Loucy (cell line): Measurements from ENCODE around the gene DLK2.

Experiments used
- H2AFZ ChIP-seq: fragments of 200-600 bp; sonication (generic); 2 replicates; pipeline ENCODE4 v1.6.0; 2016; ENCODE audit warnings: antibody characterized with exemption, mild to moderate bottlenecking, low read length, moderate library complexity
- H3F3A ChIP-seq: fragments of 200-600 bp; 2 replicates; pipeline ENCODE4 v1.6.0; 2016; ENCODE audit warnings: antibody characterized with exemption, low read depth, mild to moderate bottlenecking
- H3K27me3 ChIP-seq: fragments of 200-600 bp; sonication (generic); 2 replicates; pipeline ENCODE4 v1.6.1; 2014; ENCODE audit warnings: low read length, mild to moderate bottlenecking; ENCODE audit not compliant: insufficient read depth, poor library complexity, severe bottlenecking
- H3K36me3 ChIP-seq: fragments of 200-600 bp; sonication (generic); 2 replicates; pipeline ENCODE4 v1.6.1; 2016; ENCODE audit warnings: low read length; ENCODE audit not compliant: insufficient read depth
- H3K4me1 ChIP-seq: fragments of 200-600 bp; sonication (generic); 2 replicates; pipeline ENCODE4 v1.5.1; 2014; ENCODE audit warnings: low read length, mild to moderate bottlenecking; ENCODE audit not compliant: insufficient read depth, poor library complexity, severe bottlenecking
- H3K4me2 ChIP-seq: fragments of 200-600 bp; sonication (generic); 2 replicates; pipeline ENCODE4 v1.6.0; 2014; ENCODE audit warnings: antibody characterized with exemption, low read length, low read depth, mild to moderate bottlenecking; ENCODE audit not compliant: poor library complexity, severe bottlenecking
- H3K4me3 ChIP-seq: fragments of 200-600 bp; sonication (generic); 2 replicates; pipeline ENCODE4 v1.5.1; 2014; ENCODE audit warnings: low read length, mild to moderate bottlenecking, mixed read lengths; ENCODE audit not compliant: poor library complexity, severe bottlenecking
- H3K79me2 ChIP-seq: fragments of 200-600 bp; sonication (generic); 2 replicates; pipeline ENCODE4 v1.6.1; 2014; ENCODE audit warnings: low read length; ENCODE audit not compliant: insufficient read depth
- H3K9ac ChIP-seq: fragments of 200-600 bp; sonication (generic); 2 replicates; pipeline ENCODE4 v1.6.0; 2014; ENCODE audit warnings: mild to moderate bottlenecking, low read depth, low read length, moderate library complexity; ENCODE audit not compliant: poor library complexity, severe bottlenecking
- H3K9me2 ChIP-seq: fragments of 200-600 bp; sonication (generic); replicated peaks from 2 replicates; pipeline ENCODE4 v1.6.1; 2016; ENCODE audit warnings: low read depth, low read length, mixed read lengths
- H3K9me3 ChIP-seq: fragments of 200-600 bp; sonication (generic); 2 replicates; pipeline ENCODE4 v1.6.1; 2014; ENCODE audit warnings: mild to moderate bottlenecking, antibody characterized with exemption, low read length, low read depth; ENCODE audit not compliant: insufficient read depth
- H4K20me1 ChIP-seq: fragments of 200-600 bp; sonication (generic); 2 replicates; pipeline ENCODE4 v1.6.0; 2014; ENCODE audit warnings: antibody characterized with exemption, low read length, mild to moderate bottlenecking; ENCODE audit not compliant: insufficient read depth, poor library complexity, severe bottlenecking
- CTCF ChIP-seq: fragments of 200-600 bp; sonication (generic); conservative IDR thresholded peaks from 2 replicates; pipeline ENCODE4 v1.5.1; 2014; ENCODE audit warnings: mild to moderate bottlenecking, antibody characterized with exemption, low read length
- EZH2phosphoT487 ChIP-seq: fragments of 200-600 bp; IDR thresholded peaks from 2 replicates; pipeline ENCODE4 v1.6.1; 2018; ENCODE audit warnings: antibody characterized with exemption, mild to moderate bottlenecking, moderate library complexity, borderline replicate concordance

The DLK2 gene

GRCh38 chr6:43407296-43407695 lies 48.1 kb downstream of the DLK2 start:
- Histone ChIP-seq H3K4me3 (no peak overlapping the region), H2AFZ (no peak overlapping the region), H3K4me2 (no peak overlapping the region), H3K9me3 (no peaks in the 10 kb centered on the region), H3K9me2 (no peaks in the 10 kb centered on the region), H3K4me1 (no peaks in the 10 kb centered on the region), H3F3A (no peaks in the 10 kb centered on the region), H3K9ac (no peak overlapping the region), H4K20me1 (no peaks in the 10 kb centered on the region), H3K79me2 (no peaks in the 10 kb centered on the region), H3K27me3 (no peaks in the 10 kb centered on the region), H3K36me3 (no peaks in the 10 kb centered on the region)
- TF ChIP-seq CTCF (no peak), EZH2phosphoT487 (no peak)

- no peaks in the 10 kb centered on the region for H3K27me3 ChIP-seq
- no peaks in the 10 kb centered on the region for H3K4me1 ChIP-seq
- H3K9me3 ChIP-seq, result no peaks in the 10 kb centered on the region
- H3K4me3 ChIP-seq, result no peak overlapping the region
- no peaks in the 10 kb centered on the region for H3K9me2 ChIP-seq
- H4K20me1 ChIP-seq, result no peaks in the 10 kb centered on the region
- no peak overlapping the region for H3K4me2 ChIP-seq
- H2AFZ ChIP-seq, result no peak overlapping the region
- no peaks in the 10 kb centered on the region for H3K79me2 ChIP-seq
- no peaks in the 10 kb centered on the region for H3F3A ChIP-seq
- no peaks in the 10 kb centered on the region for H3K36me3 ChIP-seq
- TF ChIP-seq CTCF, result no peak
- TF ChIP-seq EZH2phosphoT487, result no peak
- no peak overlapping the region for H3K9ac ChIP-seq
These were observed 50.0 kb downstream of the DLK2 start for GRCh38 chr6:43405354-43405753.

GRCh38 chr6:43402820-43403219 lies 52.5 kb downstream of the DLK2 start:
- Histone ChIP-seq H3K9me2 (no peaks in the 10 kb centered on the region), H3K9me3 (no peaks in the 10 kb centered on the region), H3K36me3 (no peaks in the 10 kb centered on the region), H3F3A (no peaks in the 10 kb centered on the region), H3K9ac (no peak overlapping the region), H2AFZ (no peak overlapping the region), H3K4me1 (no peaks in the 10 kb centered on the region), H3K4me2 (no peak overlapping the region), H3K4me3 (no peak overlapping the region), H3K79me2 (no peaks in the 10 kb centered on the region), H3K27me3 (no peaks in the 10 kb centered on the region), H4K20me1 (no peaks in the 10 kb centered on the region)
- TF ChIP-seq EZH2phosphoT487 (no peak), CTCF (peak; percentile 21)
